GM19193 (cell line): Measurements from ENCODE around the gene DNAI7.

ENCODE experiments used
- POLR2A ChIP-seq: IDR thresholded peaks from 4 replicates; pipeline ENCODE4 v1.6.1; 2011; ENCODE audit not compliant: insufficient read depth, insufficient read length; ENCODE audit errors: extremely low read depth

DNAI7 gene

GRCh38 chr12:25187781-25188180 is 7.2 kb downstream of the DNAI7 start:
- no peak for TF ChIP-seq POLR2A

GRCh38 chr12:25186788-25187402 is 8.1 kb downstream of the DNAI7 start:
- TF ChIP-seq POLR2A, result no peak

- TF ChIP-seq POLR2A, result no peak
These were observed 8.7 kb downstream of the DNAI7 start for GRCh38 chr12:25186038-25186787.

GRCh38 chr12:25184132-25184531 is 10.8 kb downstream of the DNAI7 start:
- TF ChIP-seq POLR2A, result no peak

- no peak for TF ChIP-seq POLR2A
These were observed 12.2 kb downstream of the DNAI7 start for GRCh38 chr12:25182765-25183164.

- no peak for TF ChIP-seq POLR2A
These were observed 32.1 kb downstream of the DNAI7 start for GRCh38 chr12:25162866-25163265.

- TF ChIP-seq POLR2A, result no peak
These were observed 38.9 kb downstream of the DNAI7 start for GRCh38 chr12:25156061-25156460.

GRCh38 chr12:25155022-25155576 is 39.9 kb downstream of the DNAI7 start:
- no peak for TF ChIP-seq POLR2A

- TF ChIP-seq POLR2A, result no peak
These were observed 42.9 kb downstream of the DNAI7 start for GRCh38 chr12:25152055-25152454.

- TF ChIP-seq POLR2A, result no peak
These were observed 43.5 kb downstream of the DNAI7 start for GRCh38 chr12:25151476-25151875.

- no peak for TF ChIP-seq POLR2A
These were observed 48.3 kb downstream of the DNAI7 start for GRCh38 chr12:25146686-25147085.

- TF ChIP-seq POLR2A, result no peak
These were observed 59.3 kb downstream of the DNAI7 start for GRCh38 chr12:25135531-25136154.

- no peak for TF ChIP-seq POLR2A
These were observed 63.7 kb downstream of the DNAI7 start for GRCh38 chr12:25131270-25131669.

- TF ChIP-seq POLR2A, result no peak
These were observed 64.2 kb downstream of the DNAI7 start for GRCh38 chr12:25130741-25131188.

- no peak for TF ChIP-seq POLR2A
These were observed 68.2 kb downstream of the DNAI7 start for GRCh38 chr12:25126746-25127145.

GRCh38 chr12:25126101-25126500 is 68.9 kb downstream of the DNAI7 start:
- TF ChIP-seq POLR2A, result no peak

GRCh38 chr12:25124493-25124892 is 70.5 kb downstream of the DNAI7 start:
- TF ChIP-seq POLR2A, result no peak

- no peak for TF ChIP-seq POLR2A
These were observed 71.8 kb downstream of the DNAI7 start for GRCh38 chr12:25123126-25123525.
